ENCODE data around the gene DOCK1.

Gene DOCK1

DNA sequence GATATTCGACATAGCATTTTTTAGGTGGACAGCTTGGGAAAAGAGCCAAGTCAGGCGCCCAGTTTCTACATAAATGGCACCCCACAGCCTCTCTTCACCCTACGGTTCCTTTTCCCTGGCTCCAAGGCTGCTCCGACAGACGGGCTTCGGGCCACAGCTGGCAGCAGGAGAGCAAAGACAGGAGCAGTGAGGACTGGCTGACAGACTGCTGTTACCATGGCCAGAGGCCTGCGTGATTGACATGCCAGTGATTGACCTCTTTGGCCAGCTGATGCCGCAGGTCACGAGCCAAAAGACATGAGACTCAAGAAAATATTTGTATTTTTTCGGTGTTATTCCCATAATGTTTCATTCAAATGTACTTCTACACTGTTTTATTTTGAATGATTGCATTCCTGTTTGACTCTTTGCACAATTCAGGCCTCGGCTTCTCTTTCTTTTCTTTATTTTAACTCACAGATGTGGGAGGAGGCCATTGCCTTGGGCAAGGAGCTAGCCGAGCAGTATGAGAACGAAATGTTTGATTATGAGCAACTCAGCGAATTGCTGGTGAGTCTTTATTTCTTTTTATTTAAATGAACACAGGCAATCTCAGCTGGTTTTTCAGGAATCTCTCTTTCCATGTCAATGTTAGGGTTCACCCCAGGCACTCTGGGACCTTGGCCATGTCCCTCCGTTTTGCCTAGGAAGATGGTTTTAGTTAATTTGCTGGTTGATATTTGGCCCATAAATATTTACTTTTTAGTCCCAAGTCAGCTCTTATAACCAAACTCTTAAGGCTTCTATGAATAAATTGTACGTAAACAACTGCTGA, 497.6 kb downstream of the DOCK1 start:
- no peak overlapping the region for H3K27ac ChIP-seq (ENCODE audit: insufficient read depth, low read depth, low read length, poor library complexity, severe bottlenecking)
- no peaks in the 10 kb centered on the region for H3K36me3 ChIP-seq (ENCODE audit: control insufficient read depth, insufficient read depth, low read length)
- WGBS, 2 experiments: 88 to 89% methylated on average over 15 of the region's 16 CpGs
- no peaks in the 10 kb centered on the region for H3K27me3 ChIP-seq (ENCODE audit: control insufficient read depth, insufficient read depth, low read length, poor library complexity, severe bottlenecking)
- no peaks in the 10 kb centered on the region for H3K9me3 ChIP-seq (ENCODE audit: control insufficient read depth, low read length)
- H3K4me3 ChIP-seq (ENCODE audit: insufficient read depth, low read depth, low read length): no peak overlapping the region
- peaks cover 5% of the 10 kb centered on the region for H3K4me1 ChIP-seq (ENCODE audit: control insufficient read depth, insufficient read depth, low read length)

DNA sequence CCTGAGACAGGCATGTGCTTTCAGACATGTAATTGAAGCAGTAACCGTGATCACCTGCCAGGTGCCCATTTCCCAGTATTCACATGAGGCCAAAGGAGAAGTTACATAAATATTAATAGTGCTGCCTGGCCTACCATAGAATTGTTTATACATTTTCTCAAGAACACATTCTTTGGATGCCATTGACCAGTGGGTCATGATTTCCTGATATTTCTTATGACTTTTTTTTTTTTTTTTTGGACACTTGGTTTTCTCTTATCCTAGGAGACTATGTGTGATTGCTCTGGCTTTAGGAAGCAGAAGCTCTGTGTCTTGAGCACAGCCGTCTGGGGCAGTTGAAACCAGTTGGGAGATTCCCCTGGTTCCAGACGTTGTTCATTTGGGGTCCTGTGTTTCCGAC, 500.0 kb downstream of the DOCK1 start:
- Histone ChIP-seq H3K4me3 (ENCODE audit: insufficient read depth, low read depth, low read length) (no peak overlapping the region), H3K4me1 (ENCODE audit: control insufficient read depth, insufficient read depth, low read length) (no peaks in the 10 kb centered on the region), H3K36me3 (ENCODE audit: control insufficient read depth, insufficient read depth, low read length) (no peaks in the 10 kb centered on the region), H3K27me3 (ENCODE audit: control insufficient read depth, insufficient read depth, low read length, poor library complexity, severe bottlenecking) (no peaks in the 10 kb centered on the region), H3K27ac (ENCODE audit: insufficient read depth, low read depth, low read length, poor library complexity, severe bottlenecking) (no peak overlapping the region), H3K9me3 (ENCODE audit: control insufficient read depth, low read length) (no peaks in the 10 kb centered on the region)
- 82 to 84% methylated on average over 4 of the region's 4 CpGs for WGBS, 2 experiments

DNA sequence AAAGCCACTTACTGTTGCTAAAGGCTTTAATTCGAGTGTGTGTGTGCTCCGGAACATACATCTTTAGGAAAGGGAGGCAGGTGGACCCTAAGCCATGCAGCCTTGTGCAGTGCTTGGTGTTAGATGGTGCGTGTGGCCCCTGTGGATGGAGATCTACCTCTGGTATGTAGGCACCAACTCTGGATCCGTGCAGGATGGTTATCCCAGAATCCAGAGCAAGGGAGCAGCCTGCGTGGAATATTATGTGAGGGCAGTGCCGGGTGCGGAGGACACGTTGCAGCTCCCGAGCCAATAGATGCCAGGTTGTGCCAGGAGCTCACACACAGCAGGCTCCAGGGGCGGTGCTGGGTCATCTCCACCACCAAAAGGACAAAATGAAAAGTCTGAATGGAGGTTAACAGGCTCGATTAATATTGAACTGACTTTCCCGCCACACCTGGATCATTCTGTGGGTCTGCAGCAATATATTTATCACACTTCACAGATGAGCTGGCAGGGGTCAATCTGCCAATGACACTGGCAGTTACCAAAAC, 500.9 kb downstream of the DOCK1 start:
- no peaks in the 10 kb centered on the region for H3K4me1 ChIP-seq (ENCODE audit: control insufficient read depth, insufficient read depth, low read length)
- no peak overlapping the region for H3K4me3 ChIP-seq (ENCODE audit: insufficient read depth, low read depth, low read length)
- WGBS, 2 experiments: 95 to 97% methylated on average over 12 of the region's 12 CpGs
- no peaks in the 10 kb centered on the region for H3K9me3 ChIP-seq (ENCODE audit: control insufficient read depth, low read length)
- no peak overlapping the region for H3K27ac ChIP-seq (ENCODE audit: insufficient read depth, low read depth, low read length, poor library complexity, severe bottlenecking)
- no peaks in the 10 kb centered on the region for H3K27me3 ChIP-seq (ENCODE audit: control insufficient read depth, insufficient read depth, low read length, poor library complexity, severe bottlenecking)
- H3K36me3 ChIP-seq (ENCODE audit: control insufficient read depth, insufficient read depth, low read length): no peaks in the 10 kb centered on the region

DNA sequence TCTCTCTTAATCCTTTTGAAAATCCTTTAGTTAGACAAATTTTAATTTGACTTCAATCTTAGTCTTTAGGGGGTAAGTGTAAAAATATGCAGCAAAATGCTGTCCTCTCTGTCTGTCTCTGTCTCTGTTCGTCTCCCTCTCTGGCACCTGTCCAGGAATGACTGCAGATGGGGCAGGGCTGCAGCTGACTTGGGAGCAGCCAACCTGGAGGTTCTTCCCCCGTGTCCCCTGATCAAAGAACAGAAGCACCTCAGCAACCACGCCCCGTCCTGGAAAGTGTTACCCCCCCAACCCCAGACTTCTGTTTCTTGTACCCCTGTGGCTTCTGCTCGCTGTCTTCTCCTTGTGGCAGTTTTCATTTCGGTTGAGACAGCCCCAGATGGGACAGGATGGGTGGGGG, 502.3 kb downstream of the DOCK1 start:
- H3K36me3 ChIP-seq (ENCODE audit: control insufficient read depth, insufficient read depth, low read length): no peaks in the 10 kb centered on the region
- H3K4me3 ChIP-seq (ENCODE audit: insufficient read depth, low read depth, low read length): no peak overlapping the region
- H3K4me1 ChIP-seq (ENCODE audit: control insufficient read depth, insufficient read depth, low read length): no peaks in the 10 kb centered on the region
- no peaks in the 10 kb centered on the region for H3K9me3 ChIP-seq (ENCODE audit: control insufficient read depth, low read length)
- no peaks in the 10 kb centered on the region for H3K27me3 ChIP-seq (ENCODE audit: control insufficient read depth, insufficient read depth, low read length, poor library complexity, severe bottlenecking)
- no peak overlapping the region for H3K27ac ChIP-seq (ENCODE audit: insufficient read depth, low read depth, low read length, poor library complexity, severe bottlenecking)
- 91 to 92% methylated on average over 6 of the region's 6 CpGs for WGBS, 2 experiments

DNA sequence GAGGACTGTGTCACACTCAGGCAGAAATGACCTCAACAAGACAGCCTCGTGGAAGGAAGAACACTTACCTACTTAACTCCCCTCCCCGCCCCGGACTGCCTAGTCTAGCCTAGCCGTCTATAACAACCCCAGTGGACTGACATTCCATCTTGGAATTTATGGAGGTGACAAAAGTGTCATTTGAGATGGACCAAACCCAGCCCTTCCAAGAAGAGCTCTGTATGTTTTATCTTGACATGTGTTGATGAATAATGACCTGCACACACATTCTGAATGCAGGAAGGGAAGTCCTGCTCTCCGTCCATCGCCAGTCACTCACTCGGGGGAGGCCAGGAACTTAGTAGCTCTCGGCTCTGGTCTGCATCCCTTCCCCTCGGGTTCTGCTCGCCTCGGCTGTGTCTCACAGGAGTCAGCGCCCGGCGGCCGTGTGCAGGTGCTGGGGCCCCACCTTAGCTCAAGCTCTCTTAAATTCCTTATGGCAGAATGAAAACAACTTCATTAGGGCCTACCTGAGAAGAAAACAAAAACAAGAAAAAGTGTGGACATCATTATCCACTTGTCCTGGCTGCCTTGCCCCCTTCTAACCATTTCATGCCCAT, 503.0 kb downstream of the DOCK1 start:
- Histone ChIP-seq H3K36me3 (ENCODE audit: control insufficient read depth, insufficient read depth, low read length) (no peaks in the 10 kb centered on the region), H3K4me3 (ENCODE audit: insufficient read depth, low read depth, low read length) (no peak overlapping the region), H3K27ac (ENCODE audit: insufficient read depth, low read depth, low read length, poor library complexity, severe bottlenecking) (no peak overlapping the region), H3K4me1 (ENCODE audit: control insufficient read depth, insufficient read depth, low read length) (no peaks in the 10 kb centered on the region), H3K27me3 (ENCODE audit: control insufficient read depth, insufficient read depth, low read length, poor library complexity, severe bottlenecking) (no peaks in the 10 kb centered on the region), H3K9me3 (ENCODE audit: control insufficient read depth, low read length) (no peaks in the 10 kb centered on the region)
- WGBS, 2 experiments: 94 to 95% methylated on average over 15 of the region's 15 CpGs

DNA sequence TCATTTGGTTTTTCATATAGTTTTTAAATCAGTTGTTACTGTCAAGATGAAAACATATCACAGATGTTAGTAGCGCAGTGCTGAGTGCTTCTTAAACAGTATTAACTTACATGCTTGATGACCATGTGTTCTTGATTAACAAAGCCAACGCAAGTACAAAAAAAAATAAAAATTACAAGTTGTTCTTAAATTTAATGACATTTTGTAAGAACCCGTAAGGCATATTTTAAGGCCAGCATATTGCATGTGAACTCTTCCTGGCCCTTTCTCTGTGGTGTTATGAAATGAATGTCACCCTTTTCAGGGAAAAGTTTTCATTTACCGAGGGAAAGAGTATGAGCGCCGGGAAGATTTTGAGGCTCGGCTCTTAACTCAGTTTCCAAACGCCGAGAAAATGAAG, 503.5 kb downstream of the DOCK1 start:
- no peaks in the 10 kb centered on the region for H3K36me3 ChIP-seq (ENCODE audit: control insufficient read depth, insufficient read depth, low read length)
- WGBS, 2 experiments: 97 to 98% methylated on average over 9 of the region's 9 CpGs

DNA sequence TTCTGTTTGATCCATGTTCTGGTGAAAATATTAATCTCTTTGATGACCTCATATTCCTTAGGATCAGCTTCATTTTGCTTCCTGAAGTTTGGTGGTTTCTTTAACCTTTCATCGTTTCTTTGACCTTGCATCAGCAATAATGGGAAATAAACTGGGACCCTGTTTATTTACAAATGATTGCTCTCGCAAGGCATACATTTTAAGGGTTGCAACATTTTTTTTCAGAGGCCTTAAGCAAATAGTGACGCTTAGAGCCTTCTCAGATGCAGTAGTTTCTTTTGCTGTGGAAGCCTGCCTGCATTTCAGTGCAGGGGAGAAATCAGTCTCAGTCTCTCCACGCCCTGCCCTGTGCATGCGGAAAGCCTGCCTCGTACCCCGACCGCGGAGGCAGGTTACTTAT, 504.8 kb downstream of the DOCK1 start:
- Histone ChIP-seq H3K9me3 (ENCODE audit: control insufficient read depth, low read length) (no peaks in the 10 kb centered on the region), H3K36me3 (ENCODE audit: control insufficient read depth, insufficient read depth, low read length) (no peaks in the 10 kb centered on the region), H3K27me3 (ENCODE audit: control insufficient read depth, insufficient read depth, low read length, poor library complexity, severe bottlenecking) (no peaks in the 10 kb centered on the region), H3K4me3 (ENCODE audit: insufficient read depth, low read depth, low read length) (no peak overlapping the region), H3K4me1 (ENCODE audit: control insufficient read depth, insufficient read depth, low read length) (peaks cover 3% of the 10 kb centered on the region), H3K27ac (ENCODE audit: insufficient read depth, low read depth, low read length, poor library complexity, severe bottlenecking) (no peak overlapping the region)
- WGBS, 2 experiments: 89 to 93% methylated on average over 9 of the region's 9 CpGs

More for the DNA sequence above, 503.5 kb downstream of the DOCK1 start:
- H3K4me1 ChIP-seq (ENCODE audit: control insufficient read depth, insufficient read depth, low read length): peaks cover 3% of the 10 kb centered on the region
- H3K27me3 ChIP-seq (ENCODE audit: control insufficient read depth, insufficient read depth, low read length, poor library complexity, severe bottlenecking): no peaks in the 10 kb centered on the region
- no peaks in the 10 kb centered on the region for H3K9me3 ChIP-seq (ENCODE audit: control insufficient read depth, low read length)
- H3K4me3 ChIP-seq (ENCODE audit: insufficient read depth, low read depth, low read length): no peak overlapping the region
- H3K27ac ChIP-seq (ENCODE audit: insufficient read depth, low read depth, low read length, poor library complexity, severe bottlenecking): no peak overlapping the region

DNA sequence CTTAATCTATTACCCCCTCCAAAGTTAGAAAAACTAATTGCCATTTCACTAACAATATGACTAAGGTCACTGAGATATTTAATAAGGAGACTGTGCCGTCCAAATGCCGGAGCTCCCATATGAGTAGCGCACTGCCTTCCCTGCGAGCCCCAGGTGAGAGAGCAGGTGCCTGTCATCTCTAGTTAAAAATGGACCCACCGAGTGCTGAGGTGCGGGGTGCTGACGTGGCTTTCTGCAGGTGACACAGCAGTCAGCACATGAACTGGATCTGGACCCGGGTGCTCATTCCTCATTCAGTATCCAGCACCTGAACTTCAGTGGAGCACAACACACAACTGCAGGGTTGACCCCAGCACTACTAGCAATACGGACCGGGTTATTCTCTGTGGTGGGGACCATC, 505.8 kb downstream of the DOCK1 start:
- H3K4me1 ChIP-seq (ENCODE audit: control insufficient read depth, insufficient read depth, low read length): peaks cover 6% of the 10 kb centered on the region
- WGBS, 2 experiments: 94 to 96% methylated on average over 10 of the region's 10 CpGs
- no peak overlapping the region for H3K4me3 ChIP-seq (ENCODE audit: insufficient read depth, low read depth, low read length)

DNA sequence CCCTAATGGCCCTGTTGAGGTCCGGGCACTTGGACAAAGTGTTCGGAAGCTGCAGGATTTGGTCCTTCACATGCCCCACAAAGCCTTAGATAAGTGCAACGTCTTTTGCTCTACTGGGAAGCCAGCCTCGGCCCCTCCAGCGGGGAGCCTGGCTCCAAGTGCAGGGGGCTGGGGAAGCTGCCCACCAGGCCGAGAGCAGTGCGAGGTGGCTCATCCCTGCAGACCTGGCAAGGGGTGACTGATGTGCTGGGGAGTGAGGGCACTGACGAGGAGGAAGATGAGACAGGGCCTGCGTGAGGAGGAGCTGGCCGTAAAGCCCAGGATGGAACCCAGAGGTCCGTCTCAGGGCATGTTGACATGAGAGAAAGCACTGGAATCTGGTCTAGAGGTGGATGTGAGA, 508.1 kb downstream of the DOCK1 start:
- no peaks in the 10 kb centered on the region for H3K9me3 ChIP-seq (ENCODE audit: control insufficient read depth, low read length)
- H3K27ac ChIP-seq (ENCODE audit: insufficient read depth, low read depth, low read length, poor library complexity, severe bottlenecking): no peak overlapping the region
- no peak overlapping the region for H3K4me3 ChIP-seq (ENCODE audit: insufficient read depth, low read depth, low read length)
- no peaks in the 10 kb centered on the region for H3K36me3 ChIP-seq (ENCODE audit: control insufficient read depth, insufficient read depth, low read length)
- H3K27me3 ChIP-seq (ENCODE audit: control insufficient read depth, insufficient read depth, low read length, poor library complexity, severe bottlenecking): no peaks in the 10 kb centered on the region
- H3K4me1 ChIP-seq (ENCODE audit: control insufficient read depth, insufficient read depth, low read length): peaks cover 15% of the 10 kb centered on the region
- 94 to 95% methylated on average over 11 of the region's 11 CpGs for WGBS, 2 experiments

More for the DNA sequence above, 505.8 kb downstream of the DOCK1 start:
- Histone ChIP-seq H3K9me3 (ENCODE audit: control insufficient read depth, low read length) (no peaks in the 10 kb centered on the region), H3K27me3 (ENCODE audit: control insufficient read depth, insufficient read depth, low read length, poor library complexity, severe bottlenecking) (no peaks in the 10 kb centered on the region), H3K27ac (ENCODE audit: insufficient read depth, low read depth, low read length, poor library complexity, severe bottlenecking) (no peak overlapping the region), H3K36me3 (ENCODE audit: control insufficient read depth, insufficient read depth, low read length) (no peaks in the 10 kb centered on the region)

DNA sequence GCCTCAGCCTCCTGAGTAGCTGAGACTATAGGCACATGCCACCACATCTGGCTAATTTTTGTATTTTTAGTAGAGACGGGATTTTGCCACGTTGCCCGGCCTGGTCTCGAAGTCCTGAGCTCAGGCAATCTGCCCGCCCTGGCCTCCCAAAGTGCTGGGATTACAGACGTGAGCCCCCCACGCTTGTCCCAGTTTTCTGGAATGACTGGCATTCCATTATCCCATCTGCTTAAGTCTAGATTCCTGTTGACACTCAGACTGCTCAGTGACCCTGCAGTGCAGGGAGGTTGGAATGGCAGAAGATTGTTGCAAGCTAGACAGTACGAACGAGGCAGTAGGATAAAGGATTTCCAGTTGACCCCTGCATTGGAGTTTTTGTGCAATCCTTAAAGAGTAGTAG, 508.8 kb downstream of the DOCK1 start:
- Histone ChIP-seq H3K27me3 (ENCODE audit: control insufficient read depth, insufficient read depth, low read length, poor library complexity, severe bottlenecking) (no peaks in the 10 kb centered on the region), H3K27ac (ENCODE audit: insufficient read depth, low read depth, low read length, poor library complexity, severe bottlenecking) (no peak overlapping the region), H3K36me3 (ENCODE audit: control insufficient read depth, insufficient read depth, low read length) (no peaks in the 10 kb centered on the region), H3K4me1 (ENCODE audit: control insufficient read depth, insufficient read depth, low read length) (peaks cover 15% of the 10 kb centered on the region), H3K4me3 (ENCODE audit: insufficient read depth, low read depth, low read length) (no peak overlapping the region), H3K9me3 (ENCODE audit: control insufficient read depth, low read length) (no peaks in the 10 kb centered on the region)
- 76 to 78% methylated on average over 9 of the region's 9 CpGs for WGBS, 2 experiments

All from ectodermal cell (in vitro differentiated cells).